DND-41 (cell line): Measurements from ENCODE around the gene MINDY1.

Experiments used
- ATAC-seq: fragments of 200-7000 bp; cut with Tn5 transposase; 3 replicates; pipeline ENCODE4 v1.9.1; 2021; ENCODE audit warnings: low read depth; ENCODE audit not compliant: insufficient read depth
- DNase-seq: peaks from one replicate; pipeline ENCODE4 v3.0.0-alpha.2; 2020
- H2AFZ ChIP-seq: 2 replicates; pipeline ENCODE4 v1.6.0; 2012; ENCODE audit warnings: low read depth, low read length
- H3K27ac ChIP-seq: 2 replicates; pipeline ENCODE4 v1.5.1; 2012; ENCODE audit warnings: low read length, inconsistent platforms
- H3K27me3 ChIP-seq: fragments of 200-600 bp; sonication (generic); 2 replicates; pipeline ENCODE4 v1.6.0; 2012; ENCODE audit warnings: low read length, mild to moderate bottlenecking, inconsistent platforms; ENCODE audit not compliant: insufficient read depth, poor library complexity
- H3K36me3 ChIP-seq: 2 replicates; pipeline ENCODE4 v1.5.1; 2012; ENCODE audit warnings: low read length, inconsistent platforms; ENCODE audit not compliant: insufficient read depth
- H3K4me1 ChIP-seq: 2 replicates; pipeline ENCODE4 v1.5.1; 2012; ENCODE audit warnings: mild to moderate bottlenecking, low read length; ENCODE audit not compliant: insufficient read depth
- H3K4me2 ChIP-seq: 2 replicates; pipeline ENCODE4 v1.6.0; 2012; ENCODE audit warnings: mild to moderate bottlenecking, moderate library complexity, low read length, inconsistent platforms; ENCODE audit not compliant: insufficient read depth
- H3K4me3 ChIP-seq, 2 experiments: fragments of 200-600 bp in 1 of 2; shearing (Covaris generic) in 1 of 2; 2 replicates each; pipeline ENCODE4 v1.5.1; 2012 to 2016; ENCODE audit warnings: inconsistent platforms in 2 of 2, low read length in 2 of 2, mild to moderate bottlenecking in 2 of 2, low read depth in 1 of 2, moderate library complexity in 1 of 2
- H3K79me2 ChIP-seq: 2 replicates; pipeline ENCODE4 v1.6.0; 2012; ENCODE audit warnings: low read length, inconsistent platforms; ENCODE audit not compliant: insufficient read depth
- H3K9ac ChIP-seq: 2 replicates; pipeline ENCODE4 v1.6.0; 2012; ENCODE audit warnings: low read depth, mild to moderate bottlenecking, inconsistent platforms, low read length, moderate library complexity
- H3K9me3 ChIP-seq: 2 replicates; pipeline ENCODE4 v1.5.1; 2012; ENCODE audit warnings: low read length, moderate library complexity, mild to moderate bottlenecking, inconsistent platforms; ENCODE audit not compliant: insufficient read depth, severe bottlenecking
- H4K20me1 ChIP-seq: 2 replicates; pipeline ENCODE4 v1.6.0; 2012; ENCODE audit warnings: low read length; ENCODE audit not compliant: insufficient read depth
- EZH2 ChIP-seq: IDR thresholded peaks from 3 replicates; pipeline ENCODE4 v1.6.1; 2012; ENCODE audit warnings: borderline replicate concordance, low read depth, mild to moderate bottlenecking, moderate library complexity, low read length, inconsistent platforms; ENCODE audit not compliant: severe bottlenecking
- TF ChIP-seq, protein P1 (sequence below): IDR thresholded peaks from 2 replicates; pipeline ENCODE4 v1.5.1; 2012; ENCODE audit warnings: borderline replicate concordance, low read length, moderate library complexity, mild to moderate bottlenecking; ENCODE audit not compliant: poor library complexity, severe bottlenecking; ENCODE audit errors: extremely low read depth

Gene MINDY1, protein sequence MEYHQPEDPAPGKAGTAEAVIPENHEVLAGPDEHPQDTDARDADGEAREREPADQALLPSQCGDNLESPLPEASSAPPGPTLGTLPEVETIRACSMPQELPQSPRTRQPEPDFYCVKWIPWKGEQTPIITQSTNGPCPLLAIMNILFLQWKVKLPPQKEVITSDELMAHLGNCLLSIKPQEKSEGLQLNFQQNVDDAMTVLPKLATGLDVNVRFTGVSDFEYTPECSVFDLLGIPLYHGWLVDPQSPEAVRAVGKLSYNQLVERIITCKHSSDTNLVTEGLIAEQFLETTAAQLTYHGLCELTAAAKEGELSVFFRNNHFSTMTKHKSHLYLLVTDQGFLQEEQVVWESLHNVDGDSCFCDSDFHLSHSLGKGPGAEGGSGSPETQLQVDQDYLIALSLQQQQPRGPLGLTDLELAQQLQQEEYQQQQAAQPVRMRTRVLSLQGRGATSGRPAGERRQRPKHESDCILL

DNA sequence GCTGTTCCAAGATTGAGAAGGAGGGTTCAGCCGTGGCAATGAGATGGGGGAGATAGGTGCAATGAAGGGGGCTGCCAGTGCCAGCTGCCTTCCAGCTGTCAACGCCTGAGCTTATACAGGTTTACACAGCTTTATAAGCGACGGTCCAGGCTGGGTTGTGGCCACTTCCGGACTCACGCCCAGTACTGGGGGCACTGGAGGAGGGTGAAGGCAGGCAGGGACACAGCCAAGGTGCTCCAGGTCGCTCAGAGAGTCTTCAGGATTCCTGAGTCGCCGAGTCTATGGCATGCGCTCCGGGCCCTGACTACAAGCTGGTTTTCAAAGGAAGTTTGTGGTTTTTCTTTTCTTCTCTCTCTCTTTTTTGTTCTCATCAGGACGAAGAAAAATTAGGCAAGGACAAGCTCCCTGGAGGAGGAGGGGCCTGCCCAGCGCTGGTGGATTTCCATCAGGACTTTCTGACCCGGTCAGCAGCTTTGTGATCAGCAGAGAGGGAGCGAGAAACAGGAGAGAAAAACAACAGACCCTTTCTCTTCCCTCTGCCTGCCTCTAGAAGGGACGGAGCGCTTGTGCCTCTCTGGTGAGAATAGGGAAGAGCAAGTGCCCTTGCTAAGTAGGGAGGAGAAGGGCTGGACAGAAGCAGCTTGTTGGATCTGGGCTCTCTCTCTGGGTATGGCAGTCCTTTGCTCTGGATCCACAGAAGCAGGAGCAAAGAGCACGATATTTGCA lies at the start of gene MINDY1:
MINDY1 (minus strand) TSS at position 576 of the 726 bp plus-strand sequence. CDS start 4,285 bp downstream, outside the sequence.
- Histone ChIP-seq H3K27me3 (no peaks in the 10 kb centered on the region), H4K20me1 (no peaks in the 10 kb centered on the region), H3K4me1 (peaks cover 80% of the 10 kb centered on the region), H3K4me3 (peak within 1 kb of the TSS; percentile 3 to 73; a peak in 3 of 4 replicates), H3K79me2 (peaks cover 29% of the 10 kb centered on the region), H3K9ac (peak within 1 kb of the TSS; percentile 70), H3K9me3 (no peaks in the 10 kb centered on the region), H3K27ac (peak within 1 kb of the TSS; percentile 84), H3K4me2 (peak within 1 kb of the TSS; percentile 88), H2AFZ (peak within 1 kb of the TSS; percentile 87), H3K36me3 (peaks cover 3% of the 10 kb centered on the region; the same call in 1 of the 2 replicates)
- DNase-seq (peak; percentile 62), ATAC-seq (peak; percentile 69)
- TF ChIP-seq, protein P1, sequence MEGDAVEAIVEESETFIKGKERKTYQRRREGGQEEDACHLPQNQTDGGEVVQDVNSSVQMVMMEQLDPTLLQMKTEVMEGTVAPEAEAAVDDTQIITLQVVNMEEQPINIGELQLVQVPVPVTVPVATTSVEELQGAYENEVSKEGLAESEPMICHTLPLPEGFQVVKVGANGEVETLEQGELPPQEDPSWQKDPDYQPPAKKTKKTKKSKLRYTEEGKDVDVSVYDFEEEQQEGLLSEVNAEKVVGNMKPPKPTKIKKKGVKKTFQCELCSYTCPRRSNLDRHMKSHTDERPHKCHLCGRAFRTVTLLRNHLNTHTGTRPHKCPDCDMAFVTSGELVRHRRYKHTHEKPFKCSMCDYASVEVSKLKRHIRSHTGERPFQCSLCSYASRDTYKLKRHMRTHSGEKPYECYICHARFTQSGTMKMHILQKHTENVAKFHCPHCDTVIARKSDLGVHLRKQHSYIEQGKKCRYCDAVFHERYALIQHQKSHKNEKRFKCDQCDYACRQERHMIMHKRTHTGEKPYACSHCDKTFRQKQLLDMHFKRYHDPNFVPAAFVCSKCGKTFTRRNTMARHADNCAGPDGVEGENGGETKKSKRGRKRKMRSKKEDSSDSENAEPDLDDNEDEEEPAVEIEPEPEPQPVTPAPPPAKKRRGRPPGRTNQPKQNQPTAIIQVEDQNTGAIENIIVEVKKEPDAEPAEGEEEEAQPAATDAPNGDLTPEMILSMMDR: peak; percentile 67
- no peak for TF ChIP-seq EZH2

DNA sequence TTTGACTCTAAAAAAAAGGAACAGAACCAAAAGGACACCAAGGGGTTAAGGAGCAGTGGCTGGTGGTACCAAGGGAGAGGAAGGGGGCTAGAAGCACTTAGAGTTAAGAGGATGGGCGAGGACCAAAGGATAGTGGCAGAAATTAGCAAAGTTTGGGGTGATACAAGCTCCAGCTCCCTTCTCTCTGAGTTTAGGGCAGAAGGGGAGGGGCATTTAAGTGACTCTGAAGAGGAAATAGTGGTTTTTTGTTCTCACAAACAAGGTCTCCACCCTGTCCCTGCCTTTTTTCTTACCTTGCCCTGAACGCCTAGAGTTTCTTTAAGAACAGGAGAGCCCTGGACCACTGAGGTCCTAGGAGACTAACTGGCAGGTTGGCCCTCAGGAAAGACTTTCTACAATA lies 49.4 kb upstream of the MINDY1 start:
- peak overlapping the region; percentile 61 for H3K27ac ChIP-seq
- H2AFZ ChIP-seq: no peak overlapping the region
- peaks cover 64% of the 10 kb centered on the region for H3K36me3 ChIP-seq
- no peak overlapping the region for H3K4me3 ChIP-seq
- peaks cover 25% of the 10 kb centered on the region for H4K20me1 ChIP-seq
- H3K9me3 ChIP-seq: no peaks in the 10 kb centered on the region
- H3K4me2 ChIP-seq: peak overlapping the region; percentile 79; the same call in 1 of the 2 replicates
- no peaks in the 10 kb centered on the region for H3K27me3 ChIP-seq
- DNase-seq: no peak
- peaks cover 56% of the 10 kb centered on the region for H3K79me2 ChIP-seq
- peaks cover 39% of the 10 kb centered on the region for H3K4me1 ChIP-seq
- no peak for ATAC-seq
- no peak for TF ChIP-seq EZH2
- TF ChIP-seq, protein P1: no peak
- peak overlapping the region; percentile 6; the same call in 1 of the 2 replicates for H3K9ac ChIP-seq

DNA sequence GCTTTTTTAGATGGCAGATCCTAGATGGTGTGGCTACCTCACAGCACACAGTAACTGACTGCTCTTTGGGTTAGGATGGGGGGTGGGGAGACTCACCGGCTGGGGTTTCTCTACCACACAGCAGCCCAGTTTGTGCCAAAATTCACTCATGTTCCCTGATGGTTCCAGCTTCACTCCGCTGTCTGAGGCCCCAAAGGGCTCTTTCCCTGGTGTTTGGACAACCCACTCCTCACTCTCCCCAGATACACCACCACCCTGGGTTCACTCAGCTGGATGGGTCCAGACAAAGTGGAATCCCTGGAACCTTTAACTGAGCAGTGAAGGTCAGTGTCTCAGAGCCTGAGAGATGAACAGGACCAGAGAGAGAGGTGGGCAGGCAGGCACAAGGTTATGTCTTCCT lies 48.9 kb upstream of the MINDY1 start:
- Histone ChIP-seq H3K4me1 (peaks cover 35% of the 10 kb centered on the region), H3K9me3 (no peaks in the 10 kb centered on the region), H3K79me2 (peaks cover 51% of the 10 kb centered on the region), H3K9ac (no peak overlapping the region), H2AFZ (no peak overlapping the region), H4K20me1 (peaks cover 25% of the 10 kb centered on the region), H3K27ac (no peak overlapping the region), H3K4me3 (no peak overlapping the region), H3K36me3 (peaks cover 64% of the 10 kb centered on the region), H3K4me2 (no peak overlapping the region; the same call in 1 of the 2 replicates), H3K27me3 (no peaks in the 10 kb centered on the region)
- TF ChIP-seq, protein P1: no peak
- no peak for TF ChIP-seq EZH2
- ATAC-seq (no peak), DNase-seq (no peak)
